Lung (tissue), 12 donors: ENCODE measurements around the gene CEP20. TPM values are rescaled to one million over a fixed set of nuclear protein-coding genes. Genes with fewer than 3 reads are reported as not detected.

Source experiments
- ATAC-seq: fragments of 200-7000 bp; cut with Tn5 transposase; one replicate; pipeline ENCODE4 v1.9.1; 2020; ENCODE audit warnings: moderate number of reproducible peaks; ENCODE audit not compliant: insufficient read depth, low FRiP score
- DNase-seq, 3 donors: peaks; one replicate each; pipeline ENCODE4 v3.0.0-alpha.2; 2013 to 2017
- H3K27ac ChIP-seq, 2 donors: one replicate each; pipeline ENCODE4 v1.5.1; 2013; ENCODE audit warnings: mild to moderate bottlenecking in 2 of 2, moderate library complexity in 2 of 2, control low read depth in 1 of 2, inconsistent platforms in 1 of 2, low read depth in 1 of 2, low read length in 1 of 2
- H3K27me3 ChIP-seq, 3 donors: one replicate each; pipeline ENCODE4 v1.5.1; 2013; ENCODE audit warnings: low read length in 2 of 3; ENCODE audit not compliant: control insufficient read depth in 3 of 3, insufficient read depth in 3 of 3
- H3K36me3 ChIP-seq, 4 donors: one replicate each; pipeline ENCODE4 v1.5.1; 2013; ENCODE audit warnings: low read length in 4 of 4, mild to moderate bottlenecking in 1 of 4, moderate library complexity in 1 of 4; ENCODE audit not compliant: control insufficient read depth in 4 of 4, insufficient read depth in 4 of 4
- H3K4me1 ChIP-seq, 5 donors: one replicate each; pipeline ENCODE4 v1.5.1; 2013; ENCODE audit warnings: low read length in 5 of 5, mild to moderate bottlenecking in 2 of 5, moderate library complexity in 1 of 5; ENCODE audit not compliant: control insufficient read depth in 5 of 5, insufficient read depth in 5 of 5
- H3K4me3 ChIP-seq: one replicate; pipeline ENCODE4 v1.5.1; 2013; ENCODE audit warnings: mild to moderate bottlenecking, control low read depth, moderate library complexity
- H3K9ac ChIP-seq, 2 donors: one replicate each; pipeline ENCODE4 v1.5.1; 2013; ENCODE audit warnings: low read length in 2 of 2, control low read depth in 1 of 2; ENCODE audit not compliant: insufficient read depth in 1 of 2
- H3K9me3 ChIP-seq, 4 donors: one replicate each; pipeline ENCODE4 v1.5.1; 2013; ENCODE audit warnings: low read length in 3 of 4, mild to moderate bottlenecking in 1 of 4, moderate library complexity in 1 of 4; ENCODE audit not compliant: control insufficient read depth in 4 of 4, insufficient read depth in 3 of 4
- WGBS, 2 donors: extraction: QIAGEN DNeasy Blood & Tissue Kit; methylation state at CpG; one replicate each; pipeline ENCODE4 v1.1.7; 2013; 5-methylcytosine and 5-hydroxymethylcytosine counted together
- polyA plus RNA-seq, 2 donors: library from polyadenylated mRNA; stranded (reverse); fragments of 200-250 nt; gene quantifications; one replicate each; pipeline ENCODE4 v1.2.1, GENCODE V29; 2013
- total RNA-seq, 2 donors: library from RNA; depleted of rRNA in 1 of 2; stranded (reverse); fragments of >200 nt in 1 of 2; gene quantifications; one replicate each; pipeline ENCODE4 v1.2.1, GENCODE V29; 2014 to 2021
- TF ChIP-seq, protein P1 (sequence below): IDR thresholded peaks from 2 replicates; pipeline ENCODE4 v1.5.1; 2012; ENCODE audit warnings: mild to moderate bottlenecking; ENCODE audit errors: control extremely low read depth, extremely low read depth
- donor health status: control.
- donor health status: control.
- donor health status: Bipolar disorder and iron deficiency.
- donor health status: healthy.
- donor health status: DM: yes; HTN: yes; CAD: no.

Gene CEP20
- total and polyA plus RNA-seq, 4 donors, result 19.0 to 38.5 (median 23.8) TPM

DNA sequence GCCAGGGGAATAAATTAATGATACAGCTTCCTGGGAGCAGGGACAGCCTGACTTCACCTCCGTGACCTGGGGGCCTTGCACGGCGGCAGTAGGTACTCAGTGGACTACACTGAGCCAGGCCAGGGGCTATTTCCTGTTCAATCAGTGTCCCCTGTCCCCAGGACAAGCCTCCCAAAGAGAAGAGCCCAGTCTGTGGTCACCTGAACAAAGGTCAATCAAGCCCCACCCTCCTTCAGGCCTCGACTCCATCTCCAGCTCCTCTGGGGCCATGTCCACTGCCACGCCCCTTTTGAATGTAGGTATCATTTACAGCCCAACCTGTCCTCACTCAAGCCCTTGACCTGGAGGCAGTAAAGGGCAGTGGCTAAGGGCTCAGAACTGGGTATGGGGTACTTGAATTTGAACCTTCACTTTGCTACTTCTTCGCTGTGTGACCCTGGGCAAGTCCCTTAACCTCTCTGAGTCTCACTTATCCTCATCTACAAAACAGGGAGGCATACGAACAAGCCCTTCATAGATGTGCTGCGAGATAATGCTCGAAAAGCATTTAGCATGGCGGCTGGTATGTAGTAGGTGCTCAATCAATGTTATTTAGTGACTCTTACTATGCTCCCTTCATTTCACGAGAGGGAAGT is 60.6 kb downstream of the CEP20 start:
- Histone ChIP-seq H3K4me1 (peaks cover 0 to 5% (median 0%) of the 10 kb centered on the region in 5 donors), H3K27ac (no peak overlapping the region)

DNA sequence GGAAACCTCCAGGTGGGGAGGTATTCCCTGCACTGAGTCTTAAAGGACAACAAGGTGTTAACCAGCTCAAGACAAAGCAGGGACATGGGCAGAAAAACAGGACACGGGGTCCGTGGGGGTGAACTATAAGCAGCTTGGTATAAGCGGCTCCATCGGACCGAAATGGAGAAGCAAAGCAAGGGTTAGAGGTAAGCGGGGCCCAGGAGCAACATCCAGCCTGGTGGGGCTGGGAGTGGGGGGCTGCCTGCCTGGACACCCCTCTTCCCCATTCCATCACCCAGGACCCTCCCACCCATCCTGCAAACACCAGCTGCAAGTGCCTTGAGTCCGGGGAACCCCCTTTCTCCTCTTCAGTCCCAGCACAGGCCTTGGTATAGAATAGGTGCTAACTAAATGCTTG is 61.1 kb downstream of the CEP20 start:
- Histone ChIP-seq H3K27me3 (peaks cover 0 to 3% (median 0%) of the 10 kb centered on the region in 3 donors), H3K4me3 (no peak overlapping the region), H3K4me1 (peaks cover 0 to 6% (median 0%) of the 10 kb centered on the region in 5 donors), H3K9ac (no peak overlapping the region), H3K27ac (no peak overlapping the region), H3K36me3 (no peaks in the 10 kb centered on the region), H3K9me3 (no peaks in the 10 kb centered on the region)
- WGBS, 2 donors, result 94% methylated on average over 7 of the region's 7 CpGs
- TF ChIP-seq, protein P1, sequence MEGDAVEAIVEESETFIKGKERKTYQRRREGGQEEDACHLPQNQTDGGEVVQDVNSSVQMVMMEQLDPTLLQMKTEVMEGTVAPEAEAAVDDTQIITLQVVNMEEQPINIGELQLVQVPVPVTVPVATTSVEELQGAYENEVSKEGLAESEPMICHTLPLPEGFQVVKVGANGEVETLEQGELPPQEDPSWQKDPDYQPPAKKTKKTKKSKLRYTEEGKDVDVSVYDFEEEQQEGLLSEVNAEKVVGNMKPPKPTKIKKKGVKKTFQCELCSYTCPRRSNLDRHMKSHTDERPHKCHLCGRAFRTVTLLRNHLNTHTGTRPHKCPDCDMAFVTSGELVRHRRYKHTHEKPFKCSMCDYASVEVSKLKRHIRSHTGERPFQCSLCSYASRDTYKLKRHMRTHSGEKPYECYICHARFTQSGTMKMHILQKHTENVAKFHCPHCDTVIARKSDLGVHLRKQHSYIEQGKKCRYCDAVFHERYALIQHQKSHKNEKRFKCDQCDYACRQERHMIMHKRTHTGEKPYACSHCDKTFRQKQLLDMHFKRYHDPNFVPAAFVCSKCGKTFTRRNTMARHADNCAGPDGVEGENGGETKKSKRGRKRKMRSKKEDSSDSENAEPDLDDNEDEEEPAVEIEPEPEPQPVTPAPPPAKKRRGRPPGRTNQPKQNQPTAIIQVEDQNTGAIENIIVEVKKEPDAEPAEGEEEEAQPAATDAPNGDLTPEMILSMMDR, result no peak
- DNase-seq (no peak), ATAC-seq (no peak)

More for the DNA sequence above, 60.6 kb downstream of the CEP20 start:
- H3K9me3 ChIP-seq, result no peaks in the 10 kb centered on the region
- H3K9ac ChIP-seq, result no peak overlapping the region
- H3K4me3 ChIP-seq, result no peak overlapping the region
- ATAC-seq (no peak), DNase-seq (no peak)
- 93 to 94% methylated on average over 11 of the region's 11 CpGs for WGBS, 2 donors
- TF ChIP-seq, protein P1, result no peak
- peaks cover 0 to 3% (median 0%) of the 10 kb centered on the region in 3 donors for H3K27me3 ChIP-seq
- H3K36me3 ChIP-seq, result no peaks in the 10 kb centered on the region

DNA sequence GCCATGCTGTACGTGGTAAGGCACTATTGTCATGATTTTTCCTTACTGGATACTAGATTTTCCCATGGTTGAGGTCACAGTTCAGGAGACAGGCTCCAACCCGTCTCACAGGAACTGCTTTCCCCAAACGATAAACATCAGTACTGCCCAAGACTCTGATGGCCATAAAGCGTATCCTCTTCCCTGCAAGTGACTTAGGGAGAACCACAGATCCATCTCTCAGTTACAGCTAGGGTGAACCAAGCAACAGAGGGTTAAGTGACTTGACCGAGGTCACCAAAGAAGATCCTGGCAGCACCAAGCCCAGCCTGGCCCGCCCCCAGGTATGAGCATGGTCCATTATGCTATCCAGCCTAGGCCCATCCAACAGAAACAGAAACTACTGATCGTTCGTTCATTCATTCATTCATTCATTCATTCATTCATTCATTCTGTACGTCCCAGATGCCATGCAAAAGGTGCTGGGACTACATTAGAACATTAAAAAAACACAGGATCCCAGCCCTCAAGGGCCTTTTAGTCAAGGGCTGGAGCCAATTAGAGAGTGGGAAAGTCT is 62.6 kb downstream of the CEP20 start:
- H3K36me3 ChIP-seq, result no peaks in the 10 kb centered on the region
- WGBS, 2 donors, result 72 to 80% methylated on average over 9 of the region's 9 CpGs
- no peaks in the 10 kb centered on the region for H3K9me3 ChIP-seq
- no peak overlapping the region for H3K9ac ChIP-seq
- H3K4me1 ChIP-seq, result peaks cover 0 to 6% (median 0%) of the 10 kb centered on the region in 5 donors
- TF ChIP-seq, protein P1, result no peak
- no peak for ATAC-seq
- no peak overlapping the region for H3K27ac ChIP-seq
- DNase-seq, result no peak
- no peak overlapping the region for H3K4me3 ChIP-seq
- H3K27me3 ChIP-seq, result peaks cover 0 to 3% (median 0%) of the 10 kb centered on the region in 3 donors
